H9 (cell line): ENCODE measurements around the gene MRPS15. TPM values are rescaled to one million over a fixed set of nuclear protein-coding genes. Genes with fewer than 3 reads are reported as not detected.

Experiments used
- DNase-seq: peaks from one replicate; pipeline ENCODE4 v3.0.0-alpha.2; 2017
- H2AFZ ChIP-seq: one replicate; pipeline ENCODE4 v1.6.1; 2013; ENCODE audit warnings: mild to moderate bottlenecking, low read length, control low read depth, moderate library complexity
- H2AK5ac ChIP-seq: 2 replicates; pipeline ENCODE4 v1.6.1; 2013; ENCODE audit warnings: low read length, control low read depth, mixed read lengths; ENCODE audit not compliant: insufficient read length
- H2BK120ac ChIP-seq: one replicate; pipeline ENCODE4 v1.6.1; 2013; ENCODE audit warnings: low read depth, mild to moderate bottlenecking, low read length, control low read depth, inconsistent platforms; ENCODE audit not compliant: poor library complexity, severe bottlenecking
- H2BK12ac ChIP-seq: 2 replicates; pipeline ENCODE4 v1.6.1; 2013; ENCODE audit warnings: low read length, control low read depth, mixed read lengths, low read depth; ENCODE audit not compliant: insufficient read length
- H2BK15ac ChIP-seq: 2 replicates; pipeline ENCODE4 v1.6.1; 2013; ENCODE audit warnings: low read depth, low read length, control low read depth
- H2BK20ac ChIP-seq: one replicate; pipeline ENCODE4 v1.6.1; 2013; ENCODE audit warnings: low read depth, mild to moderate bottlenecking, low read length, control low read depth, inconsistent platforms; ENCODE audit not compliant: poor library complexity, severe bottlenecking
- H2BK5ac ChIP-seq: 2 replicates; pipeline ENCODE4 v1.6.1; 2013; ENCODE audit warnings: low read length, control low read depth, mixed read lengths; ENCODE audit not compliant: insufficient read length
- H3K14ac ChIP-seq: 2 replicates; pipeline ENCODE4 v1.6.1; 2013; ENCODE audit warnings: low read length, control low read depth; ENCODE audit not compliant: insufficient read depth
- H3K18ac ChIP-seq: 2 replicates; pipeline ENCODE4 v1.6.1; 2013; ENCODE audit warnings: low read depth, mild to moderate bottlenecking, mixed read lengths, low read length, control low read depth; ENCODE audit not compliant: insufficient read length
- H3K23ac ChIP-seq: 2 replicates; pipeline ENCODE4 v1.6.1; 2013; ENCODE audit warnings: low read length, control low read depth, mixed read lengths, low read depth; ENCODE audit not compliant: insufficient read length
- H3K23me2 ChIP-seq: 2 replicates; pipeline ENCODE4 v1.6.1; 2013; ENCODE audit warnings: low read depth, mild to moderate bottlenecking, mixed read lengths, low read length, control low read depth; ENCODE audit not compliant: insufficient read length, poor library complexity, severe bottlenecking
- H3K27ac ChIP-seq: 2 replicates; pipeline ENCODE4 v1.5.1; 2013; ENCODE audit warnings: low read length, control low read depth, mixed read lengths, low read depth; ENCODE audit not compliant: insufficient read length
- H3K27me3 ChIP-seq: 2 replicates; pipeline ENCODE4 v1.6.1; 2013; ENCODE audit warnings: low read length, control low read depth, inconsistent platforms; ENCODE audit not compliant: insufficient read depth
- H3K4ac ChIP-seq: 2 replicates; pipeline ENCODE4 v1.6.1; 2013; ENCODE audit warnings: low read depth, mild to moderate bottlenecking, control low read depth, inconsistent platforms, low read length, moderate library complexity
- H3K4me1 ChIP-seq: 2 replicates; pipeline ENCODE4 v1.6.1; 2013; ENCODE audit warnings: low read length, control low read depth, inconsistent platforms; ENCODE audit not compliant: insufficient read depth
- H3K4me2 ChIP-seq: 2 replicates; pipeline ENCODE4 v1.6.1; 2013; ENCODE audit warnings: low read length, control low read depth, mixed read lengths; ENCODE audit not compliant: insufficient read length, insufficient read depth
- H3K56ac ChIP-seq: 2 replicates; pipeline ENCODE4 v1.6.1; 2013; ENCODE audit warnings: low read depth, mild to moderate bottlenecking, mixed read lengths, low read length, control low read depth; ENCODE audit not compliant: insufficient read length
- H3K79me1 ChIP-seq: 2 replicates; pipeline ENCODE4 v1.6.1; 2013; ENCODE audit warnings: low read depth, mild to moderate bottlenecking, moderate library complexity, low read length, control low read depth, inconsistent platforms; ENCODE audit not compliant: insufficient read depth, poor library complexity, severe bottlenecking
- H3K79me2 ChIP-seq: 2 replicates; pipeline ENCODE4 v1.6.1; 2013; ENCODE audit warnings: low read length, control low read depth, inconsistent platforms; ENCODE audit not compliant: insufficient read depth
- H3K9ac ChIP-seq: 2 replicates; pipeline ENCODE4 v1.6.1; 2013; ENCODE audit warnings: low read length, control low read depth, mixed read lengths; ENCODE audit not compliant: insufficient read length; ENCODE audit errors: extremely low read depth
- H3K9me3 ChIP-seq: one replicate; pipeline ENCODE4 v1.6.1; 2013; ENCODE audit warnings: low read depth, low read length, inconsistent platforms; ENCODE audit not compliant: control insufficient read depth
- H3T11ph ChIP-seq: one replicate; pipeline ENCODE4 v1.6.1; 2013; ENCODE audit warnings: mild to moderate bottlenecking, low read length, control low read depth, inconsistent platforms
- H4K20me1 ChIP-seq: one replicate; pipeline ENCODE4 v1.6.1; 2013; ENCODE audit not compliant: control insufficient read depth, insufficient read length, insufficient read depth
- H4K5ac ChIP-seq: 2 replicates; pipeline ENCODE4 v1.6.1; 2013; ENCODE audit warnings: low read depth, mild to moderate bottlenecking, mixed read lengths, low read length, control low read depth; ENCODE audit not compliant: insufficient read length
- H4K8ac ChIP-seq: replicated peaks from 2 replicates; pipeline ENCODE4 v1.6.1; 2013; ENCODE audit warnings: low read length, control low read depth, mixed read lengths, low read depth; ENCODE audit not compliant: insufficient read length
- H4K91ac ChIP-seq: 2 replicates; pipeline ENCODE4 v1.6.1; 2013; ENCODE audit warnings: low read depth, mild to moderate bottlenecking, moderate library complexity, mixed read lengths, low read length, control low read depth; ENCODE audit not compliant: insufficient read length
- H3K27ac Mint-ChIP-seq, 3 experiments: 2 replicates in 2 of 3; 3 replicates in 1 of 3; pipeline ENCODE4 v1.8.0; 2020 to 2021; ENCODE audit warnings: mixed read lengths in 3 of 3, mild to moderate bottlenecking in 1 of 3, moderate library complexity in 1 of 3
- H3K27me3 Mint-ChIP-seq: 2 replicates; pipeline ENCODE4 v1.8.0; 2021; ENCODE audit warnings: low read depth, mild to moderate bottlenecking, moderate library complexity, mixed read lengths
- H3K36me3 Mint-ChIP-seq, 3 experiments: 2 replicates in 2 of 3; 3 replicates in 1 of 3; pipeline ENCODE4 v1.8.0; 2020 to 2021; ENCODE audit warnings: low read depth in 3 of 3, mixed read lengths in 3 of 3; ENCODE audit not compliant: insufficient read depth in 1 of 3
- H3K4me1 Mint-ChIP-seq, 2 experiments: 2 replicates each; pipeline ENCODE4 v1.8.0; 2020; ENCODE audit warnings: mixed read lengths in 2 of 2
- H3K4me3 Mint-ChIP-seq, 2 experiments: 2 replicates in 1 of 2; 3 replicates in 1 of 2; pipeline ENCODE4 v1.8.0; 2020 to 2021; ENCODE audit warnings: mild to moderate bottlenecking in 2 of 2, mixed read lengths in 2 of 2, moderate library complexity in 1 of 2
- H3K9me3 Mint-ChIP-seq, 2 experiments: 2 replicates in 1 of 2; 3 replicates in 1 of 2; pipeline ENCODE4 v1.8.0; 2020; ENCODE audit warnings: mild to moderate bottlenecking in 2 of 2, mixed read lengths in 2 of 2, moderate library complexity in 1 of 2
- WGBS: extraction: QIAGEN DNeasy Blood & Tissue Kit; methylation state at CpG from one replicate; pipeline ENCODE4 v1.1.7; 2013; ENCODE audit warnings: missing lambda C conversion rate, low lambda C conversion rate, mixed read lengths; ENCODE audit not compliant: insufficient read length; ENCODE audit errors: extremely low coverage; 5-methylcytosine and 5-hydroxymethylcytosine counted together
- total RNA-seq: library from RNA; stranded (reverse); gene quantifications from 2 replicates; pipeline ENCODE4 v1.2.1, GENCODE V29; 2021
- TF ChIP-seq, protein P1 (sequence below): fragments of 200-600 bp; sonication (generic); conservative IDR thresholded peaks from 3 replicates; pipeline ENCODE4 v1.8.0; 2021; ENCODE audit warnings: antibody characterized with exemption, mild to moderate bottlenecking

Gene MRPS15
- total RNA-seq, 1 experiment from 2014 or later = 111 TPM

DNA sequence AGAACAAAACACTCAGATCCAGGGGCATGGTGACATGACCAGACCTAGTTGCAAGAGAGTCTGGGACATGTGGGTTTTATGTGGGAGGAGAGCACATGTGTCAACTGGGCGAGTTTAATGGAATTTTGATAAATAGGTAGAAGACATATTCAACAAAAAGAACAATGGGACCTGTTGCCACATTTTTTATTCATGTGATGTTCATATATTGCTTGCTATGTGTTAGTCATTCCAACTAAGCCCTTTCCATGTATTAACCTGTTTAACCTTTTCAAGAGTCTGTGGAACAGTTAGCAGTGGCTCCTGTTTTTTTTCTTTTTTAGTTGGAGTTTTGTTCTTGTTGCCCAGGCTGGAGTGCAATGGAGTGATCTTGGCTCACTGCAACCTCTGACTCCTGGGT, 48.7 kb upstream of the MRPS15 start:
- no peak overlapping the region for H3K56ac ChIP-seq
- WGBS = no CpG with 5 or more reads among the region's 1 CpG
- no peak overlapping the region for H2AFZ ChIP-seq
- no peak overlapping the region for H3K27ac ChIP-seq
- H3K9ac ChIP-seq = no peak overlapping the region
- H3K18ac ChIP-seq = no peak overlapping the region
- H3K36me3 Mint-ChIP-seq = no peaks in the 10 kb centered on the region
- H3K27ac Mint-ChIP-seq = no peak overlapping the region
- DNase-seq = no peak
- no peak overlapping the region for H2BK5ac ChIP-seq
- peaks cover 16 to 17% of the 10 kb centered on the region in 2 experiments for H3K4me1 Mint-ChIP-seq
- no peaks in the 10 kb centered on the region for H3K9me3 Mint-ChIP-seq
- H4K5ac ChIP-seq = no peak overlapping the region
- H3K4ac ChIP-seq = no peak overlapping the region
- no peak overlapping the region for H2BK12ac ChIP-seq
- H3K27me3 Mint-ChIP-seq = no peaks in the 10 kb centered on the region
- H2BK20ac ChIP-seq = no peak overlapping the region
- no peak overlapping the region for H3K14ac ChIP-seq
- TF ChIP-seq, protein P1, sequence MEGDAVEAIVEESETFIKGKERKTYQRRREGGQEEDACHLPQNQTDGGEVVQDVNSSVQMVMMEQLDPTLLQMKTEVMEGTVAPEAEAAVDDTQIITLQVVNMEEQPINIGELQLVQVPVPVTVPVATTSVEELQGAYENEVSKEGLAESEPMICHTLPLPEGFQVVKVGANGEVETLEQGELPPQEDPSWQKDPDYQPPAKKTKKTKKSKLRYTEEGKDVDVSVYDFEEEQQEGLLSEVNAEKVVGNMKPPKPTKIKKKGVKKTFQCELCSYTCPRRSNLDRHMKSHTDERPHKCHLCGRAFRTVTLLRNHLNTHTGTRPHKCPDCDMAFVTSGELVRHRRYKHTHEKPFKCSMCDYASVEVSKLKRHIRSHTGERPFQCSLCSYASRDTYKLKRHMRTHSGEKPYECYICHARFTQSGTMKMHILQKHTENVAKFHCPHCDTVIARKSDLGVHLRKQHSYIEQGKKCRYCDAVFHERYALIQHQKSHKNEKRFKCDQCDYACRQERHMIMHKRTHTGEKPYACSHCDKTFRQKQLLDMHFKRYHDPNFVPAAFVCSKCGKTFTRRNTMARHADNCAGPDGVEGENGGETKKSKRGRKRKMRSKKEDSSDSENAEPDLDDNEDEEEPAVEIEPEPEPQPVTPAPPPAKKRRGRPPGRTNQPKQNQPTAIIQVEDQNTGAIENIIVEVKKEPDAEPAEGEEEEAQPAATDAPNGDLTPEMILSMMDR = no peak
- no peak overlapping the region for H2AK5ac ChIP-seq
- no peaks in the 10 kb centered on the region for H3K9me3 ChIP-seq
- H3T11ph ChIP-seq = no peak overlapping the region
- no peak overlapping the region for H3K4me3 Mint-ChIP-seq
- no peaks in the 10 kb centered on the region for H3K79me1 ChIP-seq
- no peak overlapping the region for H3K23ac ChIP-seq
- H3K4me2 ChIP-seq = no peak overlapping the region
- H3K79me2 ChIP-seq = no peaks in the 10 kb centered on the region
- no peak overlapping the region for H2BK120ac ChIP-seq
- H2BK15ac ChIP-seq = no peak overlapping the region
- H4K8ac ChIP-seq = no peak overlapping the region
- no peak overlapping the region for H4K91ac ChIP-seq
- no peaks in the 10 kb centered on the region for H4K20me1 ChIP-seq
- H3K27me3 ChIP-seq = no peaks in the 10 kb centered on the region
- H3K4me1 ChIP-seq = no peaks in the 10 kb centered on the region
- H3K23me2 ChIP-seq = no peaks in the 10 kb centered on the region
